Measurements from ENCODE around the gene LIMCH1. TPM values are rescaled to one million over a fixed set of nuclear protein-coding genes. Genes with fewer than 3 reads are reported as not detected.
A peak's percentile ranks its signal among the peaks of the same experiment; 100 is the strongest.

The LIMCH1 gene
- total RNA-seq, 1 donor from 2014 or later: 369 TPM

DNA sequence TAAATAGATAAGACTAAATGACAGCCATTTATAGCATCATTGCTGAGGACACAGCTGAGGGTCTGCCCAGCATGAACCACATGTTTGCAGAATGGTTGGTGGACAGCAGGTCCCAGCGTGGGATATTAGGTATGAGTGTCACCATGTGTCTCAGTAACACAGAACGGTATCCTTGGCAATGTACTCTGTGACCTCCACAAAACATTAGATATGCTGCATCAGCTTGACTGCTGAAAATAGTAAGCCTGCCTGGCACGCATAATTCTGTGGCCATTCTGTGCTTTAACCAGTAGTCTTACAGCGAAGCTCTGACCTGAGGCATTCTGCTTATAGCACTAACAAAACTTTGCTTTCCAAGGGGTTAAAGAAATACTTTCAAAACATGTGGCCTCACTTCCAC is 32.0 kb downstream of the LIMCH1 start:
- peak overlapping the region; percentile 32 for H3K27ac ChIP-seq
- H3K9me3 ChIP-seq: no peaks in the 10 kb centered on the region
- peaks cover 34% of the 10 kb centered on the region for H3K4me1 ChIP-seq
- DNase-seq: no peak
- no peak overlapping the region for H3K4me3 ChIP-seq
- peak; percentile 26 for ATAC-seq
- H3K27me3 ChIP-seq: no peaks in the 10 kb centered on the region
- TF ChIP-seq, protein P1, sequence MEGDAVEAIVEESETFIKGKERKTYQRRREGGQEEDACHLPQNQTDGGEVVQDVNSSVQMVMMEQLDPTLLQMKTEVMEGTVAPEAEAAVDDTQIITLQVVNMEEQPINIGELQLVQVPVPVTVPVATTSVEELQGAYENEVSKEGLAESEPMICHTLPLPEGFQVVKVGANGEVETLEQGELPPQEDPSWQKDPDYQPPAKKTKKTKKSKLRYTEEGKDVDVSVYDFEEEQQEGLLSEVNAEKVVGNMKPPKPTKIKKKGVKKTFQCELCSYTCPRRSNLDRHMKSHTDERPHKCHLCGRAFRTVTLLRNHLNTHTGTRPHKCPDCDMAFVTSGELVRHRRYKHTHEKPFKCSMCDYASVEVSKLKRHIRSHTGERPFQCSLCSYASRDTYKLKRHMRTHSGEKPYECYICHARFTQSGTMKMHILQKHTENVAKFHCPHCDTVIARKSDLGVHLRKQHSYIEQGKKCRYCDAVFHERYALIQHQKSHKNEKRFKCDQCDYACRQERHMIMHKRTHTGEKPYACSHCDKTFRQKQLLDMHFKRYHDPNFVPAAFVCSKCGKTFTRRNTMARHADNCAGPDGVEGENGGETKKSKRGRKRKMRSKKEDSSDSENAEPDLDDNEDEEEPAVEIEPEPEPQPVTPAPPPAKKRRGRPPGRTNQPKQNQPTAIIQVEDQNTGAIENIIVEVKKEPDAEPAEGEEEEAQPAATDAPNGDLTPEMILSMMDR (IDR thresholded peaks at IDR 0.05): no peak
- H3K36me3 ChIP-seq: no peaks in the 10 kb centered on the region
- intact Hi-C loops (cut with DNase I): no loop called here

DNA sequence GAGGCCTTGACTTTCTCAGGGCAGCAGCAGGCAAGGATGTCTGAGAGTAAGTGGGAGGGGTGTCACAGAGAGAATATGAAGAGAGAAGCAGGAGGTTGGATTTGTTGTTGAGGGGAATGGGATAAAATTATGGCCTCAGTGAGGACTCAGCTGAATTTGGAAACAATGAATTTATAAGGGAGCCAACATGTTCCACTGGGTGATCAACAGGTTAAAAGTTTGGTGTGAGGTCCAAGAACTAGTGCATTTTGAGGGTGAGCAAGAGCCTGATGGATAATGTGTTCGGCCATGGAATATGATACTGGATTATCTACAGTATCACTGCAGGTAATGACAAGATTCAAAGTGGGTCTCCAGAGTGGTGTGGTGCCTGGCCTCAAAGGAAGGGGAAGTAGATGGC is 33.5 kb downstream of the LIMCH1 start:
- peaks cover 34% of the 10 kb centered on the region for H3K4me1 ChIP-seq
- peak overlapping the region; percentile 39 for H3K27ac ChIP-seq
- no peaks in the 10 kb centered on the region for H3K9me3 ChIP-seq
- TF ChIP-seq, protein P1 (IDR thresholded peaks at IDR 0.05): no peak
- ATAC-seq (no peak), DNase-seq (no peak)
- intact Hi-C loops (cut with DNase I): no loop called here
- no peaks in the 10 kb centered on the region for H3K27me3 ChIP-seq
- no peaks in the 10 kb centered on the region for H3K36me3 ChIP-seq
- H3K4me3 ChIP-seq: no peak overlapping the region

DNA sequence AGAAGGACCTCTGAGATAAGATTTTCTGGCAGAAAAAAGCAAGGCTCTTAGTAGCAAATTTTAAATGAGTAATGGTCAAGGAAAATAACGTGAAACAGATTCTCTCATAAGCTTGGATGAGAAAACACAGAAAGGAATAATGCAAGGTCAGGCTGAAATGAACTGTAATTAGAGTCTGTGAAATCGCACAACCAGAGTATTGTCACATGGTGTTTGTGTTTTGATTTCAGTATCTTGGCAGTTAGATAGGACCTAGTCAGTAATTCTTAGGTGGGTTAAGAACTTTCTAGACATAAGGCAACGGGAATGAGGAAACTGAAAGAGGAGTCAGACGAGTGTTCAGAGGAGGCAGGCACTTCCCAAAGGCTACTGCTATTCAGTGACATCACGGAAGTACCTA is 34.6 kb downstream of the LIMCH1 start:
- no peaks in the 10 kb centered on the region for H3K9me3 ChIP-seq
- H3K4me3 ChIP-seq: no peak overlapping the region
- H3K27ac ChIP-seq: no peak overlapping the region
- intact Hi-C loops (cut with DNase I): no loop called here
- DNase-seq (no peak), ATAC-seq (peak; percentile 38)
- H3K36me3 ChIP-seq: no peaks in the 10 kb centered on the region
- no peaks in the 10 kb centered on the region for H3K27me3 ChIP-seq
- TF ChIP-seq, protein P1 (IDR thresholded peaks at IDR 0.05): no peak
- H3K4me1 ChIP-seq: peaks cover 26% of the 10 kb centered on the region

DNA sequence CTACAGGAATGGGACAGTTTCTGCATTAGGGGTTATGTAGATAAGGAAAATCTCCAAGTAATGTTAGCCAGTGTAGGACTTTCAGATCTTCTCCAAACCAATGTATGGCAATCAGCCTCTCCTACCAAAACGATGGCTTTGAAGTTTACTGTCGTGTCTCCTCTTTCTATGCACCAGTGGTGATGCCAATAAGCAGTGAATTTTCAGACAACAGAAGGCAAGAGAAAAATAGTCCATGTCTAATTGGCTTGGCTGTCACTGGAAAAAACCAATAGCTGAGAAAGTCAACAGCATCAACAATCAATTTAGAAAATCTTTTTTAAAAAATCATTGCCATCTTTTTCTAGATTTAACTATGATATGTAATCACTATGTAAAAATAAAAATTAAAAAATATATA is 35.0 kb downstream of the LIMCH1 start:
- intact Hi-C loops (cut with DNase I): no loop called here

DNA sequence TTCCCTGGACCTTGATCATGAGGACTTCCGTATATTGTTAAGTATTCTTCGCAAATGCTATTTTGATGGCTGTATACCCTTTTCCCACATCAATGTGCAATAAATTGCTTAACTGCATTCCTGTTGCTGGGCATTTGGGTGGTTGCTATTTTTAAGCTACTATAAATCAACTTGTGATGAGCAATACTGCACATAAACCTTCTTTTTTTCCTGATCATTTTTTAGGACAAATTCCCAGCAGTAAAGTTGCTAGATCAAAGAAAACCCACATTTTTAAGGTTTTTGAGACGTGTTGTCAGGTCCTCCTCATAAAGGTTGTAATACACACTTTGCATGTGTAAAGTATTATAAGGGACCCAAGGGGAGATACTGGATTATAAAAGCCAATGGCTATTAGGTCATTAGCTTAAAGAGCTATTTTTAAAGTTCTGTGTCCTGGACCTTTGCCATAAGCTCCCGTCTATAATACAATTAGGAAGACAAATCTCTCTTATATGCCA is 35.6 kb downstream of the LIMCH1 start:
- TF ChIP-seq, protein P1 (IDR thresholded peaks at IDR 0.05): no peak
- Histone ChIP-seq H3K27me3 (no peaks in the 10 kb centered on the region), H3K9me3 (no peaks in the 10 kb centered on the region), H3K36me3 (no peaks in the 10 kb centered on the region), H3K4me1 (peaks cover 26% of the 10 kb centered on the region), H3K27ac (no peak overlapping the region), H3K4me3 (no peak overlapping the region)
- DNase-seq (no peak), ATAC-seq (no peak)
- intact Hi-C loops (cut with DNase I): no loop called here

More for the DNA sequence above, 35.0 kb downstream of the LIMCH1 start:
- H3K27me3 ChIP-seq: no peaks in the 10 kb centered on the region
- H3K4me1 ChIP-seq: peaks cover 26% of the 10 kb centered on the region
- DNase-seq: no peak
- no peak overlapping the region for H3K27ac ChIP-seq
- TF ChIP-seq, protein P1 (IDR thresholded peaks at IDR 0.05): no peak
- H3K4me3 ChIP-seq: no peak overlapping the region
- no peak for ATAC-seq
- no peaks in the 10 kb centered on the region for H3K36me3 ChIP-seq
- H3K9me3 ChIP-seq: no peaks in the 10 kb centered on the region

DNA sequence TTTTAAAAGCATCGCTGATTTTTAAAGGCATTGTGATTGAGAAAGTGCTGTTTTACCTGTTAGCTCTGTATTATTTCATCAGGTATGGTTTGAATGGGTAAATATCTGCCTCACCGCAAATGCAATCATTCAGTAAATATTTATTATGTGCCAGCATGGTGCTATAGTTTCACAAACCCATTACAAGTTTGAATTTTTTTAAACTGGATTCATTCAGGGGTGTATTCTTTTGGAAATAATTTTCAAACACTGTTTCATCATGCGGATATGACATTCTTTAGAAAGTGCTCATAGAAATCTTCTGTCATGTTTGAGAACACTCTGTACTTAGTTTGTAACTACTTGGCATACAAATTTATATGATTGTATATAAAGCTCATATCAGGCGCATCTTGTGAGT is 37.2 kb downstream of the LIMCH1 start:
- no peak overlapping the region for H3K4me3 ChIP-seq
- no peak overlapping the region for H3K27ac ChIP-seq
- peaks cover 20% of the 10 kb centered on the region for H3K4me1 ChIP-seq
- no peaks in the 10 kb centered on the region for H3K27me3 ChIP-seq
- no peaks in the 10 kb centered on the region for H3K9me3 ChIP-seq
- TF ChIP-seq, protein P1 (IDR thresholded peaks at IDR 0.05): no peak
- no peaks in the 10 kb centered on the region for H3K36me3 ChIP-seq
- DNase-seq (no peak), ATAC-seq (no peak)
- intact Hi-C loops (cut with DNase I): no loop called here

Data from upper lobe of right lung (tissue), 1 donor.